NCI-H1436 (cell line): ENCODE results near the gene INHBA.

Source experiments
- DNase-seq: peaks from one replicate; lab custom pipeline; 2025; lab: John Stamatoyannopoulos, UW

The INHBA gene

GRCh38 chr7:41688906-41689305 lies 14.0 kb downstream of the INHBA start:
- no peak for DNase-seq

- no peak for DNase-seq
Measured at GRCh38 chr7:41688012-41688625, 14.8 kb downstream of the INHBA start.

- no peak for DNase-seq
Measured at GRCh38 chr7:41685684-41686083, 17.2 kb downstream of the INHBA start.

GRCh38 chr7:41682422-41682821 lies 20.5 kb downstream of the INHBA start:
- no peak for DNase-seq

- no peak for DNase-seq
Measured at GRCh38 chr7:41679566-41679965, 23.3 kb downstream of the INHBA start.

GRCh38 chr7:41674505-41675023 lies 28.3 kb downstream of the INHBA start:
- no peak for DNase-seq

GRCh38 chr7:41661596-41661995 lies 41.3 kb downstream of the INHBA start:
- no peak for DNase-seq

- DNase-seq, result no peak
Measured at GRCh38 chr7:41659539-41659938, 43.4 kb downstream of the INHBA start.

- DNase-seq, result no peak
Measured at GRCh38 chr7:41656366-41656765, 46.5 kb downstream of the INHBA start.

GRCh38 chr7:41655426-41655825 lies 47.5 kb downstream of the INHBA start:
- DNase-seq, result no peak

- no peak for DNase-seq
Measured at GRCh38 chr7:41652267-41652666, 50.6 kb downstream of the INHBA start.

GRCh38 chr7:41648501-41648900 lies 54.4 kb downstream of the INHBA start:
- no peak for DNase-seq

GRCh38 chr7:41643616-41644015 lies 59.3 kb downstream of the INHBA start:
- DNase-seq, result no peak

- DNase-seq, result no peak
Measured at GRCh38 chr7:41641665-41642014, 61.2 kb downstream of the INHBA start.

GRCh38 chr7:41641011-41641664 lies 61.8 kb downstream of the INHBA start:
- DNase-seq, result no peak

GRCh38 chr7:41640487-41640886 lies 62.4 kb downstream of the INHBA start:
- no peak for DNase-seq

GRCh38 chr7:41637049-41637448 lies 65.8 kb downstream of the INHBA start:
- no peak for DNase-seq
